ENCODE data around the gene CD180. TPM values are rescaled to one million over a fixed set of nuclear protein-coding genes. Genes with fewer than 3 reads are reported as not detected.

Gene CD180
- total RNA-seq, 6 experiments from 2014 or later: 0.44 to 3.3 (median 0.67) TPM

- TF ChIP-seq CTCF (IDR thresholded peaks at IDR 0.05): no peak
- no peak for TF ChIP-seq POLR2A (IDR thresholded peaks at IDR 0.05)
- H3K27ac ChIP-seq: peak overlapping the region in 1 of 3 donors; percentile 31
- DNase-seq (no peak), ATAC-seq (no peak)
- no peaks in the 10 kb centered on the region for H3K9me3 ChIP-seq
- H3K27me3 ChIP-seq: no peaks in the 10 kb centered on the region
- no peaks in the 10 kb centered on the region for H3K4me1 ChIP-seq
- intact Hi-C loops (cut with DNase I): loop anchor here in 1 of 2 donors (10.0 kb wide), 1 partner anchor 51 kb away; no protein-coding TSS in a partner anchor
- no peaks in the 10 kb centered on the region for H3K36me3 ChIP-seq
- H3K4me3 ChIP-seq: no peak overlapping the region
- 85% methylated on average over 3 of the region's 3 CpGs for WGBS (ENCODE audit: insufficient coverage, low coverage, low lambda C conversion rate, missing lambda C conversion rate)
Observed at GRCh38 chr5:67205981-67206380, 9.4 kb upstream of the CD180 start.

GRCh38 chr5:67204821-67205220 is 8.2 kb upstream of the CD180 start:
- intact Hi-C loops (cut with DNase I): loop anchor here in 1 of 2 donors (10.0 kb wide), 1 partner anchor 50 kb away; no protein-coding TSS in a partner anchor
- Histone ChIP-seq H3K4me1 (no peaks in the 10 kb centered on the region), H3K27me3 (no peaks in the 10 kb centered on the region), H3K4me3 (no peak overlapping the region), H3K27ac (no peak overlapping the region), H3K9me3 (no peaks in the 10 kb centered on the region), H3K36me3 (no peaks in the 10 kb centered on the region)
- DNase-seq (no peak), ATAC-seq (no peak)
- TF ChIP-seq CTCF (IDR thresholded peaks at IDR 0.05): no peak
- no peak for TF ChIP-seq POLR2A (IDR thresholded peaks at IDR 0.05)
- 63% methylated on average over 5 of the region's 5 CpGs for WGBS (ENCODE audit: insufficient coverage, low coverage, low lambda C conversion rate, missing lambda C conversion rate)

DNA sequence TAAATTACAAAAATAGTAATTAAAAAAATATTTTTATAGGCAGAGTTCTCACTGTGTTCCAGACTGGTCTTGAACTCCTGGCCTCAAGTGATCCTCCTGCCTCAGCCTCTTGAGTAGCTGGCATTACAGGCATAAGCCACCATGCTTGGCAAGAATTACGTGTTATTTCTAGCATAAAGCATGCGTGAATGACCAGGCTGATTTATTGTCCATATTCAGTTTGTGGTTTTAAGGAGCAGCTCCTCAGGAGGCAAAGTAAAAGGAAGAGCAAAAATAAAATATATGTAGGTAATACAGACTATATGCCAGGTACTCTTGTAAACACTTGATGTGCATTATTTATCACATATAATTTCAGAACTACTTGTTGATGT is 7.1 kb upstream of the CD180 start:
- no peaks in the 10 kb centered on the region for H3K9me3 ChIP-seq
- no peak overlapping the region for H3K4me3 ChIP-seq
- 45% methylated on average over 2 of the region's 2 CpGs for WGBS (ENCODE audit: insufficient coverage, low coverage, low lambda C conversion rate, missing lambda C conversion rate)
- H3K27ac ChIP-seq: no peak overlapping the region
- ATAC-seq (no peak), DNase-seq (no peak)
- no peak for TF ChIP-seq CTCF (IDR thresholded peaks at IDR 0.05)
- TF ChIP-seq POLR2A (IDR thresholded peaks at IDR 0.05): no peak
- no peaks in the 10 kb centered on the region for H3K4me1 ChIP-seq
- H3K27me3 ChIP-seq: no peaks in the 10 kb centered on the region
- no peaks in the 10 kb centered on the region for H3K36me3 ChIP-seq
- intact Hi-C loops (cut with DNase I): loop anchor here in 1 of 2 donors (10.0 kb wide), 1 partner anchor 49 kb away; no protein-coding TSS in a partner anchor

GRCh38 chr5:67202828-67203227 is 6.2 kb upstream of the CD180 start:
- Histone ChIP-seq H3K27ac (no peak overlapping the region), H3K4me3 (no peak overlapping the region), H3K36me3 (no peaks in the 10 kb centered on the region), H3K4me1 (no peaks in the 10 kb centered on the region), H3K9me3 (no peaks in the 10 kb centered on the region), H3K27me3 (no peaks in the 10 kb centered on the region)
- ATAC-seq: peak; percentile 37 to 47 (median 40)
- intact Hi-C loops (cut with DNase I): loop anchor here in 1 of 2 donors (10.0 kb wide), 1 partner anchor 48 kb away; no protein-coding TSS in a partner anchor
- WGBS (ENCODE audit: insufficient coverage, low coverage, low lambda C conversion rate, missing lambda C conversion rate): 55% methylated on average over 4 of the region's 4 CpGs
- TF ChIP-seq CTCF (IDR thresholded peaks at IDR 0.05) (no peak), POLR2A (IDR thresholded peaks at IDR 0.05) (no peak)
- no peak for DNase-seq

Measured in right lobe of liver (tissue), 6 donors.